Measurements from ENCODE around the gene PXN. TPM values are rescaled to one million over a fixed set of nuclear protein-coding genes. Genes with fewer than 3 reads are reported as not detected.
A peak's percentile ranks its signal among the peaks of the same experiment; 100 is the strongest.

PXN gene
- total RNA-seq, 1 experiment from 2014 or later = 156 TPM

DNA sequence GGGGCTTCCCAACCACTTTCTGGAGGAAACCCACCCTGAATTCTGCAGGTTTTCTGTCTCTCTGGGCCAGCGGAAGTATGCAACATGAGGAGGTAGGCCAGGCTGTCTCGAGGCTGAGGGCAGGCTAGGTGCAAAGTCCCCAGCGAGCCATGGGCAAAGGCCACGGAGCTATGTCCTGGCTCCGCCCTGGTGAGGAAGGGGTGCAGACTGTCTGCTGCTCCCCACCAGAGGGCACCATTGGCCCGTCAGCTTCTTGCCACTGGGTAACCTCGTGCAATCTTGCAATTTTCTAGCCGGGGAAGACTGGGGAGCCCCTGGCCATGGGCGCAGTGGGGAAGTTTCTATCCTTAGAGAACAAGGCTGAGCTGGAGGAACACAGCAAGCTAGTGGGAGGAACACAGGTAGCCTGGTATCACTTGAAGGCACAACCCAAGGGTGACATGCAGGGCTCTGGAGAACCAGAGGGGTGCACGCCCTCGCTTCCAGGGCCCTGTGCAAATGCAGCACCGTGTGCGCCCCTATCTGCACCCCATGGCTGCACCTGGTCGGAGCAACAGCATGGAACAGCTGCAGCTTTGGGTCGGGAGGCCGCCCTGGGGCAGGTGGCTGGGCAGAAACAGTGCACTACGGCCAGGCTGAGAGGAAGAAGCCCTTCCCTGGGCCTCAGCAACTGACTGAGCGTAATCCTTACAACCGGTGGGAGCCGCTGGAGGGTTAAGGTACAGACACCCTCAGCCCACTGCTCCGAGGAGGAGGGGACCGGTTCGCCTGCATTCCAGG lies 37.0 kb downstream of the PXN start:
- intact Hi-C loops (cut with micrococcal nuclease; ENCODE audit: unreplicated experiment) = loop anchor here (1.0 kb wide), 1 partner anchor 36 kb away; no protein-coding TSS in a partner anchor
- TF ChIP-seq, protein P1, sequence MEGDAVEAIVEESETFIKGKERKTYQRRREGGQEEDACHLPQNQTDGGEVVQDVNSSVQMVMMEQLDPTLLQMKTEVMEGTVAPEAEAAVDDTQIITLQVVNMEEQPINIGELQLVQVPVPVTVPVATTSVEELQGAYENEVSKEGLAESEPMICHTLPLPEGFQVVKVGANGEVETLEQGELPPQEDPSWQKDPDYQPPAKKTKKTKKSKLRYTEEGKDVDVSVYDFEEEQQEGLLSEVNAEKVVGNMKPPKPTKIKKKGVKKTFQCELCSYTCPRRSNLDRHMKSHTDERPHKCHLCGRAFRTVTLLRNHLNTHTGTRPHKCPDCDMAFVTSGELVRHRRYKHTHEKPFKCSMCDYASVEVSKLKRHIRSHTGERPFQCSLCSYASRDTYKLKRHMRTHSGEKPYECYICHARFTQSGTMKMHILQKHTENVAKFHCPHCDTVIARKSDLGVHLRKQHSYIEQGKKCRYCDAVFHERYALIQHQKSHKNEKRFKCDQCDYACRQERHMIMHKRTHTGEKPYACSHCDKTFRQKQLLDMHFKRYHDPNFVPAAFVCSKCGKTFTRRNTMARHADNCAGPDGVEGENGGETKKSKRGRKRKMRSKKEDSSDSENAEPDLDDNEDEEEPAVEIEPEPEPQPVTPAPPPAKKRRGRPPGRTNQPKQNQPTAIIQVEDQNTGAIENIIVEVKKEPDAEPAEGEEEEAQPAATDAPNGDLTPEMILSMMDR (IDR thresholded peaks at IDR 0.05; ENCODE audit: unreplicated experiment) = peak; percentile 87
- H3K4me1 Mint-ChIP-seq (ENCODE audit: low read depth, unreplicated experiment) = peaks cover 94% of the 10 kb centered on the region
- no TSS peak for BruUV-seq (replicated peaks)
- CTCF ChIA-PET = interaction anchor here (0.6 to 9.8 kb wide), 19 partner anchors 9 to 202 kb away, joined by 3 to 338 read pairs (median 4); partner anchors contain the start of genes PXN, RNU4-1, RNU4-2 and RPLP0
- no peaks in the 10 kb centered on the region for H3K9me3 Mint-ChIP-seq (ENCODE audit: low read depth, unreplicated experiment)
- peaks cover 75% of the 10 kb centered on the region for H3K36me3 Mint-ChIP-seq (ENCODE audit: insufficient read depth, unreplicated experiment)
- peak overlapping the region; percentile 31 for H3K4me3 Mint-ChIP-seq (ENCODE audit: low read depth, unreplicated experiment)
- DNase-seq = peak; percentile 96
- H3K27me3 Mint-ChIP-seq (ENCODE audit: unreplicated experiment) = no peaks in the 10 kb centered on the region
- H3K27ac Mint-ChIP-seq (ENCODE audit: unreplicated experiment) = peak overlapping the region; percentile 83

DNA sequence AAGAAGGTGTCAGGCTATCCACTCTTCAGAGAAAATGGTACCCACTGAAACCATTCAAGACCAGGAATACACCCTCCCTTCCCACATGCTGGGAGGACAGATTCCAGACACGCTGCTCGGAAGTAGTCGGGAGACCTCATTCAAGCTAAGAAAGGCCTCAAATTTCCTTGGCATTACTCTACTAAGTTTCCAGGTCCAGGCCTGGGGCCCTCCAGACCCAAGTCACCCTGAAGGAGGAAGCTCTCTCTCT lies 37.6 kb downstream of the PXN start:
- no peak for DNase-seq
- intact Hi-C loops (cut with micrococcal nuclease; ENCODE audit: unreplicated experiment) = loop anchor here (1.0 kb wide), 1 partner anchor 36 kb away; no protein-coding TSS in a partner anchor
- TF ChIP-seq, protein P1 (IDR thresholded peaks at IDR 0.05; ENCODE audit: unreplicated experiment) = no peak
- no TSS peak for BruUV-seq (replicated peaks)
- CTCF ChIA-PET = interaction anchor here (0.6 to 9.8 kb wide), 19 partner anchors 8 to 202 kb away, joined by 3 to 338 read pairs (median 4); partner anchors contain the start of genes PXN, RNU4-1, RNU4-2 and RPLP0
- Mint-ChIP-seq H3K36me3 (ENCODE audit: insufficient read depth, unreplicated experiment) (peaks cover 75% of the 10 kb centered on the region), H3K4me1 (ENCODE audit: low read depth, unreplicated experiment) (peaks cover 94% of the 10 kb centered on the region), H3K27ac (ENCODE audit: unreplicated experiment) (peak overlapping the region; percentile 69), H3K27me3 (ENCODE audit: unreplicated experiment) (no peaks in the 10 kb centered on the region), H3K9me3 (ENCODE audit: low read depth, unreplicated experiment) (no peaks in the 10 kb centered on the region), H3K4me3 (ENCODE audit: low read depth, unreplicated experiment) (peak overlapping the region; percentile 31)

DNA sequence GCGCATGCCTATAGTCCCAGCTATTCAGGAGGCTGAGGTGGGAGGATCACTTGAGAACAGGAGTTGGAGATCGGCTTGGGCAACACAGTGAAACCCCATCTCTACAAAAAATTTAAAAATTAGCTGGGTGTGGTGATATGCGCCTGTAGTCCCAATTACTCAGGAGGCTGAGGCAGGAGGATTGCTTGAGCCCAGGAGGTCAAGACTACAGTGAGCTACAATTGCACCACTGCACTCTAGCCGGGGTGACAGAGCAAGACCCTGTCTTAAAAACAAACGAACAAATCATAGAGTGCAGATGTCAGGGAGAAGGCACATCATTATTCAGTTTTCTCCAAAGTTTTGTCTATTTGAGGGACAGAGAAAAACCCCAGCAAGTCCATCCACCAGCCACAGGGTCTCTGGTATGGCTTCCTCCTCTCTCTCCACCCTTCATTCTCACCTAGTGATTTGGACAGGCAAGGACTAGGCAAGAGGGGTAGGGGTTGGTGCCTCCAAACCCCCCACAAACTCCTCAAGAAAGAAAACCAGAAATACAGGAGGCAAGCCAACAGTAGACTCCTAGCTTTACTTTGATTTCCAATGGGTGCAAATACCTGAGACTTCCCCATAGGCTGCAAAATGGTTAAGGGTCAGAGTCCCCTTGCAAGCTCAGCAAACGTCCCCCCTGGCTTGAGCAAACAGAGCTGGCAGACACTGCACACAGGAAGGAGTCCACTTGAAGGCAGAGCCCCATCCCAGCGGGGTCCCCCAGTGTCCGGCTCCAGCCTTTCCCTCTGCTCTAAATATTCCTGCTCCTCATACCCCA lies 38.1 kb downstream of the PXN start:
- Mint-ChIP-seq H3K27ac (ENCODE audit: unreplicated experiment) (peak overlapping the region; percentile 85), H3K4me3 (ENCODE audit: low read depth, unreplicated experiment) (peak overlapping the region; percentile 31), H3K9me3 (ENCODE audit: low read depth, unreplicated experiment) (no peaks in the 10 kb centered on the region), H3K36me3 (ENCODE audit: insufficient read depth, unreplicated experiment) (peaks cover 78% of the 10 kb centered on the region), H3K27me3 (ENCODE audit: unreplicated experiment) (no peaks in the 10 kb centered on the region), H3K4me1 (ENCODE audit: low read depth, unreplicated experiment) (peaks cover 94% of the 10 kb centered on the region)
- TF ChIP-seq, protein P1 (IDR thresholded peaks at IDR 0.05; ENCODE audit: unreplicated experiment) = no peak
- DNase-seq = no peak
- no TSS peak for BruUV-seq (replicated peaks)
- CTCF ChIA-PET = interaction anchor here (0.6 to 9.8 kb wide), 22 partner anchors 8 to 203 kb away, joined by 3 to 338 read pairs (median 4); partner anchors contain the start of genes PXN, RNU4-1, RNU4-2 and RPLP0
- intact Hi-C loops (cut with micrococcal nuclease; ENCODE audit: unreplicated experiment) = loop anchor here (1.0 kb wide), 1 partner anchor 37 kb away; no protein-coding TSS in a partner anchor

DNA sequence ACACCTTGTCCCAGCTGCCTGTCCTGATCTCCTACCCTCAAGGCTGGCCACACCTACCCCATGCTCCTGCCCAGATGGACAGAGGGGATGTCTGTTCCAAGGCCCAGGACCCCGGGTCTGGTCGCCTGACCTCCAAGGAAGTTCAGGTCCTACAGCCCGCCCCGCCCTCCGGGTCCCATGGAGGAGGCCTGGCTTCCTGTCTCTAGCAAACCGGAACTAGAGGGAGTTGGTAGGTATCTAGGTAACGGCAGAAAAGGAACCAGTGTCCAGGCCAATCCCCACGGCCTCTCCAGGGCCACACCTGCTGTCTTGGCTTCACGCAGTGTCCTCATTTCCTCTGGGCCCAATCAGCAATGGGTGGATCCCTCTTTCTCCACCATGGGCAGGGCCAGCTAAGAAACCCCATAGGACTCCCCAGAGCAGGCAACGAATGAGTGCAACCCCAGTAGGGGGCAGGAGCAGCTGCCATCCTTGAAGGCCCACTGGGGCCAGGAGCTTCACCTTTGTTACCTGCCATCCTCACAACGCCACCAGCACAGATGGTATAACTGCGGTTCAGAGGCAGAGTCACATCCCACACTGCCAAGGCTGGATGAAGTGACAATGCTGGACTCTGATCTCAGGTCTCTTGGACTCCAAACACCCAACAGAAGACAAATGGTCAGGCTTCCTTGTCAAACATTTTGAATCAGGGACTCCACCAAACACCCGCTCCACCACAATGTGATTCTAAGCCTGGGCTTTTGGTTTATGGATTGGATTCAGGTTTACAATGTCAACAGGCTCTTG lies 39.5 kb downstream of the PXN start:
- TF ChIP-seq, protein P1 (IDR thresholded peaks at IDR 0.05; ENCODE audit: unreplicated experiment) = no peak
- Mint-ChIP-seq H3K9me3 (ENCODE audit: low read depth, unreplicated experiment) (no peaks in the 10 kb centered on the region), H3K36me3 (ENCODE audit: insufficient read depth, unreplicated experiment) (peaks cover 70% of the 10 kb centered on the region), H3K27ac (ENCODE audit: unreplicated experiment) (peak overlapping the region; percentile 85), H3K4me3 (ENCODE audit: low read depth, unreplicated experiment) (peak overlapping the region; percentile 70), H3K27me3 (ENCODE audit: unreplicated experiment) (no peaks in the 10 kb centered on the region), H3K4me1 (ENCODE audit: low read depth, unreplicated experiment) (peaks cover 80% of the 10 kb centered on the region)
- CTCF ChIA-PET = interaction anchor here (1.6 to 9.8 kb wide), 4 partner anchors 12 to 76 kb away, joined by 4 to 338 read pairs (median 6); partner anchors contain the start of genes PXN, RPLP0 and SIRT4
- BruUV-seq (replicated peaks) = no TSS peak
- intact Hi-C loops (cut with micrococcal nuclease; ENCODE audit: unreplicated experiment) = no loop called here
- peak; percentile 55 for DNase-seq

Data from Calu3 (cell line).